KOPT-K1 (cell line): Measurements from ENCODE around the gene SMCO4.

ENCODE experiments used
- H3K27ac ChIP-seq: fragments of 200-600 bp; sonication (generic); 2 replicates; pipeline ENCODE4 v1.5.1; 2016; ENCODE audit warnings: antibody characterized with exemption, mild to moderate bottlenecking, low read depth, low read length; ENCODE audit not compliant: poor library complexity, severe bottlenecking
- H3K36me3 ChIP-seq: fragments of 200-600 bp; sonication (generic); 2 replicates; pipeline ENCODE4 v1.5.1; 2017; ENCODE audit warnings: antibody characterized with exemption, mild to moderate bottlenecking, low read length, moderate library complexity; ENCODE audit not compliant: insufficient read depth
- H3K9me3 ChIP-seq: fragments of 200-600 bp; sonication (generic); 2 replicates; pipeline ENCODE4 v1.5.1; 2017; ENCODE audit warnings: antibody characterized with exemption, low read length, mild to moderate bottlenecking; ENCODE audit not compliant: insufficient read depth, poor library complexity, severe bottlenecking

The SMCO4 gene

DNA sequence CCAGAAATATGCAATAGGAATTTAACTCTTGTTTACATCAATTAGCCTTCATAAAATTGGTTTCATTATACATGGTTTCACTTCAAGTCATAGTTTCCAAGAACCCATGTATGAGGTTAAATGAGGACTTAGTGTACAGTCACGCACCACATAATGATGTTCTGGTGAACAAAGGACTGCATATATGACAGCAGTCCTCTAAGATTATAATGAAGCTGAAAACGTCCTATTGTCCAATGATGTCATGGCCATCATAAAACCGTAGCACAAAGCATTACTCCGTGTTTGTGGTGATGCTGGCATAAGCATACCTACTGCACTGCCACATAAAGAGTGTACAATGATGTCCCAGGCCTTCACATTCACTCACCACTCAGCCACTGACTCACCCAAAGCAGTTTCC, 31.1 kb downstream of the SMCO4 start:
- no peaks in the 10 kb centered on the region for H3K36me3 ChIP-seq
- H3K27ac ChIP-seq = no peak overlapping the region
- no peaks in the 10 kb centered on the region for H3K9me3 ChIP-seq

DNA sequence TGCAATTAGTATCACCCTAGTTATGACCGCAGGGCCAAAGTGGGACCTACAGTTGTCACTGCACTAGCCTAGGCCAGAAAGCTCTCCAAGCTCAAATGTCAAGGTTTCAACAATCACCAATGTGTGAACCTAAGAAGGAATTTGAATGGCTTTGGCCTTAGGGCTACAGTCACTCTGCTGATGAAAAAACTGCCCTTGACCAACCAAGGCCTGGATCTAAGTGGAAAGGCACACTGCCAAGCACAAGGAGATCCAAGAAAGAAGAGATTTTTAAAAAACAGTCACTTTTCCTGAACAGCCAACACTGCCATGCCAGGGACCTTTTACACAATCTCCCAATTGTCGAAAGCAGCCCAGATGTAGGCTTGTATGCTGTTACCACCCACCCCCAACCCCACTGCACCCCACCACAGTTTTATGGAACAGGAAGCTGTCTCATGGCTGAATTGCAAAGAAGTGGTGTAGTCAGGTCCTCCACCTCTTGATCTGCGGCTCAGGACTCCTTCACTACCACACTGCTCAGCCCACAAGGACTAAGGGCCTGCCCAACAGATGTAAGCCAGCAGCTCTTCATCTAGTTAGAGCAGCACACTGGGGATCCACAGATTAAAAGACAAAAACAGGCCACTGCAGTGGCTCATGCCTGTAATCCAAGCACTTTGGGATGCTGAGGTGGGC, 32.9 kb downstream of the SMCO4 start:
- Histone ChIP-seq H3K36me3 (no peaks in the 10 kb centered on the region), H3K9me3 (no peaks in the 10 kb centered on the region), H3K27ac (no peak overlapping the region)

DNA sequence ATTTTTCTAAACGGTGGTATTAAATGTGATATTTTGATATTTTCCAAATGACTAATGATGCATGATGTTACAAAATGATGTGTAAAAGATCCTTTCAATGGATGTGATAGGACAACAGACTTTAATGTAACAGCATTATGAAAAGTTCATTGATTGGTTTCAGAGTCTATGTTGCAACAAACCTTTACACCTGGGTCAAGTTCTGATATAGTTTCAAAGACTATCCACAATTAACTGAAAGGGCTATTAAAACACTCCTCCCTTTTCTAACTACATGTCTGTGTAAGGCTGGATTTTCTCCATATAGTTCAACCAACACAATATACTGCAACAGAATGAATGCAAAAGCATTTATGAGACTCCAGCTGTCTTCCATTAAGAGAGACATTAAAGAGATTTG, 35.7 kb downstream of the SMCO4 start:
- Histone ChIP-seq H3K27ac (no peak overlapping the region), H3K36me3 (no peaks in the 10 kb centered on the region), H3K9me3 (peaks cover 7% of the 10 kb centered on the region)

DNA sequence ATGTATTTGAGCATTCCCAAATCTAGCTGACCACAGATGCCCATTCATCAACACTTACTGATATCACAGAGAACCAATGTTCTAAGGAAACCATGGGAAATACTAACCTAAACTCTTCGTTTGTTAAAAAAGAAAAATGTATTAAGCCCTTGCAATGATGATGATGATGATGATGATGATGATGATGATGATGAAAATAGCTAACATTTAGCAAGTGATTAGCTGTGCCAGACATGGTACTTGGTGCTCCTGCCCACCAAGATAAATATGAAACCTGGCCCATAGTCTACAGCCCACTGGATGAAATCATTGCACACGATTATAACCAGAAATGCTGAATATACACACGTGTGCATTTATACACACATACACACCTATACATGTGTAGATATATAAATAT, 37.5 kb downstream of the SMCO4 start:
- H3K36me3 ChIP-seq = no peaks in the 10 kb centered on the region
- no peak overlapping the region for H3K27ac ChIP-seq
- H3K9me3 ChIP-seq = peaks cover 7% of the 10 kb centered on the region

DNA sequence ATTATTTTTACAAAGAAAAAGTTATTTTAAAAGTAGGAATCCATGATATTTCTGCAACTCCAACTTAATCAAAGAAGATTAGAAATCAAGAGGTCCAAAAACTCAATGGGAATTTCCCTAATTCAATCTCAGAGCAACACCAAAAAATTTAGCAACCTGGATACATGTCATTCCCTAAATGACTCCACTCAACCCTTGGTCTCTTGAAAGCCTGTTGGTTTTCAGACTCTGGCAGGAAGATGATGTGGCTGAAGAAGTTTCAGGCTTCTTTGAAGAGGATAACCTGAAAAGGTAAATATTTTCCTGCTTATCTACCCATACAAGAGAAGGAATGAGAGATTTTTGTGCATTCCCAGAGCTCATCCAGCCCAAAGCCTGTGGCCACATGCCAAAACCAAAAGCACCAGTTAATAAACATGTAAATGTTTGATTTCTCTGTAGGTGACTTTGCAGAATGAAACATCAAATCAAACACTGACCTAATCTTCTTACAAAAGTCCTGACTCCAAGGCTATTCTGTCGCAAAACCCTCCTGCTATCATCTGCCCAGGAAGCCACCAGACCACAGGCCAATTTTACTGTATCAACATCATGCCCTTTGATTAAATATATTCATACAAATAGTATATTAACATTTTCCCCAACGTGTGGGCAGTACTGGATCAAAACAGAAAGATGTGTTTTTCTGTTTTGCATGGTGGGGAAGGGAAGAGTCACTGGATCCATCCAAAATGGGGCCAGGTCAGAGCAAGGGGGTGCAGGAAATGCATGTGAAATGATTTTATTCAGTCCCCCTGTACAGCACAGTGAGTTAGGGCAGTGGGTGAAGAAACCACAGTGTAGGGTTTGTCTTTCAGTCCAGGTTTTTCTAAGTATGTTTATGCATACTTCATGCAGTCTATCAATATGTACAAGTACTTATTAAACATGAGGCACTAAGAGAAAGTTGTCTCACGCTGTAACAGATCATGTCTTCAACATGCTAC, 38.8 kb downstream of the SMCO4 start:
- H3K9me3 ChIP-seq = peaks cover 7% of the 10 kb centered on the region
- H3K27ac ChIP-seq = no peak overlapping the region
- no peaks in the 10 kb centered on the region for H3K36me3 ChIP-seq

DNA sequence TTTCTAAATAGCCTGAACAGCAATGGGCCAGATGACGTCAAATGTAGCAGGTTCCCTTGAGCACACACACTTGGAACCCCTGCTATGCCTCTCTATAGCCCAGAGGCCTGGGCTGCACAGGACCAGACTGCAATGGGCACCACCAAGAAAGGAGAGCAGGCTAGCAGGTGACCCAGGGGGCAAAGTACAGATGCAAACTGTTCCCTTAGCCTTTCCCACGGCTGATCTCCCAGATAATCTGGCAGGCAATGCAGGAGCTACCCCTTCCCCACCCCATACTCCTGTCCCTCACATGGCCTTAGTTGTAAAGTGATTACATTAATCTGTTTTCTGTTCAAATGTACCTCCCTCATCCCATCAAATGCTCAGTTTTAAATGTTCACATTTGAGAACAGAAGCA, 41.3 kb downstream of the SMCO4 start:
- no peak overlapping the region for H3K27ac ChIP-seq
- H3K36me3 ChIP-seq = no peaks in the 10 kb centered on the region
- H3K9me3 ChIP-seq = peaks cover 7% of the 10 kb centered on the region

DNA sequence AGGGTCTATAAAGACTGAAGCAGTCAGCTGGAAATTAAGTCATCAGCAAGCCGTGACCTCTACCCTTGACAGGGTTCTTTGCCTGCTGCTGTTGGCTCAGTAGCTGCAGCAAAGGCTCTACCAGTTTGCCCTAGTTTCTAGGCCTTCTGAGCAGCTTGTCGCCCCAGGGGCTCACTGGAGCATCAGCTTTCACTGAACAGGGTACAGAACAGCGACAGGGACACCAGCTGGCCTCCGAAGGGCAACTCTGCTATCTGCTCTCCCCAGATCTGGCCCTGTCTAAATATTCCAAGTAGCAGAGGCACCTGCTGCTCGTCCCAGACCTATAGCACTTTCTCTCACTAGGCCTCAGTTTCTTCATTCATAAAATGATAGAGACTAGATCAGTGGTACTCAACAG, 42.4 kb downstream of the SMCO4 start:
- Histone ChIP-seq H3K36me3 (no peaks in the 10 kb centered on the region), H3K27ac (no peak overlapping the region), H3K9me3 (peaks cover 7% of the 10 kb centered on the region)

DNA sequence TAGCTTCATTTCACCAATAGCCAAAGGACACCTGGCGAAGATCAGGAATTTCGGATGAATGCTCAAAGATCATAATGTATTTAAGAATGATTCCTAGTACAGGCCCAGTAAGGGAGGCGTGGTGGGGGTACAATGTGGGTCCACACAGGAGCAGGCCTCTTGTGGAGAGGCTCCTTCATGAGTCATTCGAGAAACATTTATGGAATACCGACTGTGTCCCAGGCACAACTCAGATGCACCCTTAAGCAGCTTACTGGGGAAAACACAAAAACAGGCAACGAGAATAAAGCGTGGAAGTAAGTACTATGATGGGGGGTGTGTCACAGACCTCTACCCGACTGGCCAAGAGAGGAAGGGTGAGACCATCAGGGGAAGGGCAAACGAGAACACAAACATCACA, 44.5 kb downstream of the SMCO4 start:
- Histone ChIP-seq H3K9me3 (peaks cover 7% of the 10 kb centered on the region), H3K36me3 (no peaks in the 10 kb centered on the region), H3K27ac (no peak overlapping the region)

DNA sequence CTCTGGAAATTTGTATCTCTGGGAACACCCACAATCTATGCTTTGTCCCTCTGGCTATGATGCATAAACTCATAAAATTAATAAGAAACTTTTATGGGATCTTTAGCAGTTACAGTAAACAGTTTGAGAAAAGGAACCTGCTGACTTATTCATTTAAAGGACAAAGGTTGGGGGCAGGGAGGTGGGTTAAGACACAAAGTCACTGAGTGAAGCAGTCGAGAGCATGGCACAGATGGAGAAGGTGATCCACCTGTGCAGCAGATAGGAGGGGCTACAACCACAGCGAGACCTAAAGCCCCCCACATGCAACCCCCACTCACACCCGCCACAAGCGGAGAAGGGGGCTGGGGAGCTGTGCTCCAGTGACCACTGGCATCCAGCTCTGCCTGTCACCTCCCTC, 45.0 kb downstream of the SMCO4 start:
- Histone ChIP-seq H3K9me3 (peaks cover 5% of the 10 kb centered on the region), H3K27ac (no peak overlapping the region), H3K36me3 (no peaks in the 10 kb centered on the region)

DNA sequence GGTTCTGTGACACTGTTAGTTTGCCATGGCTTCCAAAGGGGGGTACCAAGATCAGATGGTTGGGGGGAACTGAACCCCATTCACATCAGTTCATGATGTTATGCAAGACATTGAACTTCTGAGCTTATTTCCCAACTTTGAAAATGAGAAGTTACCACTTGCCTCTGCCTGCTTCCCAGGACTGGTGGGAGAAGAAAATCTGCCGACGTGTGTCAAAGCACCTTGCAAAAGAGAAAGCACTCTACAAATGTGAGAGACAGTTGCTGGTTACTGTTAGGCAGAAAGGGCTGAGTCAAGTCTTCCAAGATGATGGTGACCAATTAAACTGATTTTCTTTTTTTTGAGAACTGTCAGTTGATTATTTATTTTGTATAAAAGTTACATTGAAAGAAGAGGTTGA, 45.6 kb downstream of the SMCO4 start:
- H3K36me3 ChIP-seq = no peaks in the 10 kb centered on the region
- H3K9me3 ChIP-seq = no peaks in the 10 kb centered on the region
- no peak overlapping the region for H3K27ac ChIP-seq

DNA sequence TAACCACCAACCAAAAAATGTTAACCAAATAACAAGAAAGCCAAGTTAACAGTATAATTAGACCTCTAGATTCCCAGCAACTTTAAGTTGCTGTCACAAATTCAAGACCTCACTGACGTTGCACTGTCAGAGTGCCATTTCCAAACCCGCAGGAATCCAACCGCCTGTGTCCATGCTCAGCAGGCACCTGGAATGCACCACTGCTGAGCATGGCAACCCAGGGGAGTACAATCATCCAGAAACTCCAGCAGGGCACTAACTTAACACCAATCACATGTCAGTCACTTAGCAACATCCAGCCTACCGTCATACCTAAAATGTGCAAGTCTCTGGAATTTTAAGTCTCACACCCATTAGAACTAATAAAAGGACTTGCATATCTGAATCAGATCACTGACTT, 48.8 kb downstream of the SMCO4 start:
- H3K9me3 ChIP-seq = no peaks in the 10 kb centered on the region
- H3K27ac ChIP-seq = no peak overlapping the region
- no peaks in the 10 kb centered on the region for H3K36me3 ChIP-seq

DNA sequence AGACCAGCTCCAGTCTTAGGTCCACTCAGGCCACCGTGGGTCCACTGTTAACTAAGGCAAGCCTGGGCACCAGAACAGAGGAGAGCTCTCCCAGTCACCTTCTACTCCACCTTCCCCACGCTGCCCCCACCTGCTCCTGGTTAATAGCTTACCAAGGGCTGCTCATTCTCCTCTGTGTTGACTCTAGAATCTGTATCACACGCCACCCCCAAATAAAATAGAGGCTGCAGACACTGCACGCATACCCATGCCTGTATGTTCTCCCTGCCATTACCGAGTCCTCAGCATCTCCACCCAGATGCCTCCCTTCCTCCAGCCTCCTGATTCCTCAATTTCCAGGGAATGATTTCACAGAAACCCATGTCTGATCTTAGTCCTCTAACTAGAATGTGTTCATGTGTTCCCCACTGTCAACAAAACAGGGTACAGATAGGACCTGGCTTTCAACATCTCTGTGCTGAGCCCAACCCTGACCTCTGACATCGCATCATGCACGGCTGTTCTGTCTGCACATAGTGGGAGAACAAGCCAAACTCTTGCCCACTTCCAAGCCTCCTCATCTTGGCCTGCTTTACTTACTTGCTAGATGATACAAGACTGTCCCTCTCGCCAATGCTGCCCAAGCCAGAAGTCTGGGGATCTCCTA, 49.8 kb downstream of the SMCO4 start:
- H3K36me3 ChIP-seq = no peaks in the 10 kb centered on the region
- no peak overlapping the region for H3K27ac ChIP-seq
- H3K9me3 ChIP-seq = no peaks in the 10 kb centered on the region

DNA sequence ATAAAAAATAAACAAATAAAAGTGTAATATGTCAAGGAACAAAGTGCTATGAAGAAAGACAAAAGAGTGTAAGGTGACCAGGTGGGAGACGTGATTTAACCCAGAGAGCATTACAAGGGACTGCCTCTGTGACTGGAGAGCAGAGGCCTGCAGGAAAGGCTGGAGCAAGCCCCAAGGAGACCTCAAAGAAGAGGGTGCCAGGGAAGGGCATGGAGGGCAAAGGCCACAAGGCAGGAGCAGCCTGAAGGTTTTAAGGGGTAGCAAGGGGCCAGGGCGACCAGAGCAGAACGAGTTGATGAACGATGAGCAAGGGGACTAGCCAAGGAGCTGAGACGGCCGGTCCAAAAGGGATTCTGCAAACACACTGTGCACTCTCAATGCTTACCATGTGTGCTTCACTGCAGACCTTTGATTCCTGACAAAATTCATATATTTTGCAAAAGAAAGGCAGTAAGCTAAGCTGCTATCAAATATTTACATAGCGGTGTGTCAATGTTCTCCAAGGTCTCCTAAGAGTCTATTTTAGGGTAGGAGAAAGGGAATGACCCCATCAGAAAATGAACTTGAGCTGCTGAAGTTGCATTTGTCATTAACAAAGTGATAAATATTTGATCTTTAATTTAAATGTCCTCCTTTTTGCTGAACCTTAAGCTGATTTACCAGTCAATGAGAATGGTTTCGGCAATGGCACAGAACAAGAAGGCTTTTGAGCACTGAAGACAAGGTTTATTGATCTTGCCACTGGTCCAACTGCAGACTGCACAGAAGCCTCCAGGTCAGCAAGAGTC, 50.5 kb downstream of the SMCO4 start:
- H3K9me3 ChIP-seq = no peaks in the 10 kb centered on the region
- no peak overlapping the region for H3K27ac ChIP-seq
- H3K36me3 ChIP-seq = no peaks in the 10 kb centered on the region

DNA sequence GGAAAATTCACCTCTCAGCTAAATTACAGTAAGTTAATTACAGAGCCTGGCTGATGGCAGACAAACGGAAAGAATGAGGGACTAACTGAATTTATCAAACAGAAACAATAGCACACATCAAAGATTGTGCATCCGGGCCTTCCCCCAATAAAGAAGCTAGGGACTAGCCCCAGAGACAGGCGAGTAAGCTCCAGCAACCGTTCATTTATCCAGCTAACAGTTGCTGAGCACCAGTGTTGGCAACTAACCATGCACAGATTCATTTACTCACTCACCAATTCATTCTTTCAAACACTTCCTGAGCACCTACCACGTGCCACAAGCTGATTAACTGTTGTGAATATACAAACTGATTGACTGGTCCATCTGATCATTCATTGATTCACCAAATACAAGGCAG, 51.2 kb downstream of the SMCO4 start:
- no peaks in the 10 kb centered on the region for H3K9me3 ChIP-seq
- no peaks in the 10 kb centered on the region for H3K36me3 ChIP-seq
- no peak overlapping the region for H3K27ac ChIP-seq
